G401 (cell line): ENCODE data around the gene CDK17. TPM values are rescaled to one million over a fixed set of nuclear protein-coding genes. Genes with fewer than 3 reads are reported as not detected.
"Not testable (repeated sequence)": the region's sequence is repeated elsewhere in the genome, so short reads cannot be mapped to it uniquely, and the experiment has no call there.

Experiments used
- DNase-seq: peaks from one replicate; pipeline ENCODE4 v3.0.0-alpha.2; 2015; ENCODE audit warnings: low spot score
- in situ Hi-C: cut with HindIII; loops from 2 replicates; pipeline ENCODE4 v1.10.0; 2016; ENCODE audit warnings: low sequenced_read_pairs, mixed read lengths
- total RNA-seq: library from RNA; depleted of rRNA; stranded (reverse); fragments of >200 nt; shearing (Covaris generic); gene quantifications from 2 replicates; pipeline ENCODE4 v1.2.3, GENCODE V29; 2014

Gene CDK17
- total RNA-seq, 1 experiment from 2014 or later, result 13.9 TPM

GRCh38 chr12:96366381-96366654, 33.9 kb downstream of the CDK17 start:
- in situ Hi-C loops, result no loop called here
- DNase-seq, result no peak

- DNase-seq, result no peak
- in situ Hi-C loops, result no loop called here
Observed at GRCh38 chr12:96365604-96366380, 34.4 kb downstream of the CDK17 start.

GRCh38 chr12:96364092-96364700, 36.0 kb downstream of the CDK17 start:
- in situ Hi-C loops, result no loop called here
- no peak for DNase-seq

GRCh38 chr12:96361074-96361473, 39.2 kb downstream of the CDK17 start:
- in situ Hi-C loops, result no loop called here
- no peak for DNase-seq

GRCh38 chr12:96360550-96360949, 39.7 kb downstream of the CDK17 start:
- DNase-seq, result no peak
- in situ Hi-C loops, result no loop called here

- no peak for DNase-seq
- in situ Hi-C loops, result no loop called here
Observed at GRCh38 chr12:96359328-96359727, 40.9 kb downstream of the CDK17 start.

GRCh38 chr12:96356831-96357230, 43.4 kb downstream of the CDK17 start:
- in situ Hi-C loops, result no loop called here
- DNase-seq, result no peak

GRCh38 chr12:96354844-96355534, 45.2 kb downstream of the CDK17 start:
- DNase-seq, result no peak
- in situ Hi-C loops, result no loop called here

- DNase-seq, result no peak
- in situ Hi-C loops, result no loop called here
Observed at GRCh38 chr12:96354326-96354725, 45.9 kb downstream of the CDK17 start.

GRCh38 chr12:96352161-96352835, 47.9 kb downstream of the CDK17 start:
- in situ Hi-C loops, result no loop called here
- no peak for DNase-seq

- in situ Hi-C loops, result no loop called here
- DNase-seq, result no peak
Observed at GRCh38 chr12:96350982-96351381, 49.3 kb downstream of the CDK17 start.

GRCh38 chr12:96347130-96347699, 53.0 kb downstream of the CDK17 start:
- in situ Hi-C loops, result no loop called here
- DNase-seq, result no peak

- in situ Hi-C loops, DNase-seq: not testable (repeated sequence)
Observed at GRCh38 chr12:96346716-96347115, 53.5 kb downstream of the CDK17 start.

GRCh38 chr12:96344124-96344695, 56.0 kb downstream of the CDK17 start:
- in situ Hi-C loops, result no loop called here
- DNase-seq, result no peak

GRCh38 chr12:96343347-96343954, 56.8 kb downstream of the CDK17 start:
- in situ Hi-C loops, result no loop called here

GRCh38 chr12:96339666-96340065, 60.6 kb downstream of the CDK17 start:
- in situ Hi-C loops, result not testable (repeated sequence)

More at GRCh38 chr12:96343347-96343954, 56.8 kb downstream of the CDK17 start:
- DNase-seq, result no peak

GRCh38 chr12:96338852-96339471, 61.3 kb downstream of the CDK17 start:
- in situ Hi-C loops, result no loop called here
- no peak for DNase-seq

More at GRCh38 chr12:96339666-96340065, 60.6 kb downstream of the CDK17 start:
- DNase-seq, result not testable (repeated sequence)

- in situ Hi-C loops, result no loop called here
Observed at GRCh38 chr12:96337953-96338352, 62.3 kb downstream of the CDK17 start.

More at GRCh38 chr12:96337953-96338352, 62.3 kb downstream of the CDK17 start:
- DNase-seq, result no peak
